Inferior parietal cortex (tissue), 1 donor: ENCODE data around the gene PTPN4.
A peak's percentile ranks its signal among the peaks of the same experiment; 100 is the strongest.

Experiments
- DNase-seq: peaks from one replicate; pipeline ENCODE4 v3.0.0-alpha.2; 2016; ENCODE audit errors: extremely low spot score

Gene PTPN4

GRCh38 chr2:119734047-119734446 lies 25.7 kb upstream of the PTPN4 start:
- no peak for DNase-seq

- no peak for DNase-seq
Measured at GRCh38 chr2:119735565-119735964, 24.2 kb upstream of the PTPN4 start.

- DNase-seq: no peak
Measured at GRCh38 chr2:119736021-119736420, 23.7 kb upstream of the PTPN4 start.

- no peak for DNase-seq
Measured at GRCh38 chr2:119739580-119740255, 20.0 kb upstream of the PTPN4 start.

- DNase-seq: peak; percentile 53
Measured at GRCh38 chr2:119741001-119741400, 18.7 kb upstream of the PTPN4 start.

GRCh38 chr2:119741868-119742267 lies 17.9 kb upstream of the PTPN4 start:
- no peak for DNase-seq

GRCh38 chr2:119744335-119744939 lies 15.3 kb upstream of the PTPN4 start:
- no peak for DNase-seq

GRCh38 chr2:119745566-119745965 lies 14.2 kb upstream of the PTPN4 start:
- DNase-seq: no peak

GRCh38 chr2:119746836-119747686 lies 12.7 kb upstream of the PTPN4 start:
- DNase-seq: no peak

- DNase-seq: no peak
Measured at GRCh38 chr2:119748135-119748534, 11.6 kb upstream of the PTPN4 start.

GRCh38 chr2:119749477-119750012 lies 10.2 kb upstream of the PTPN4 start:
- no peak for DNase-seq

- DNase-seq: no peak
Measured at GRCh38 chr2:119751706-119752105, 8.0 kb upstream of the PTPN4 start.

GRCh38 chr2:119753041-119753929 lies 6.4 kb upstream of the PTPN4 start:
- DNase-seq: peak; percentile 71

GRCh38 chr2:119753930-119754321 lies 5.8 kb upstream of the PTPN4 start:
- DNase-seq: no peak

GRCh38 chr2:119755906-119756305 lies 3.8 kb upstream of the PTPN4 start:
- no peak for DNase-seq

GRCh38 chr2:119756837-119757236 lies 2.9 kb upstream of the PTPN4 start:
- DNase-seq: no peak

- DNase-seq: no peak
Measured at GRCh38 chr2:119758881-119759450, 756 bp upstream of the PTPN4 start.

- no peak for DNase-seq
Measured at GRCh38 chr2:119760237-119760955, 674 bp downstream of the PTPN4 start.

- no peak for DNase-seq
Measured at GRCh38 chr2:119760956-119761275, 1.2 kb downstream of the PTPN4 start.

GRCh38 chr2:119764832-119765231 lies 5.1 kb downstream of the PTPN4 start:
- DNase-seq: no peak
